Neural crest cell (in vitro differentiated cells): ENCODE measurements around the gene ETV6. TPM values are rescaled to one million over a fixed set of nuclear protein-coding genes. Genes with fewer than 3 reads are reported as not detected.
A peak's percentile ranks its signal among the peaks of the same experiment; 100 is the strongest.

ENCODE experiments used
- DNase-seq: peaks from one replicate; pipeline ENCODE4 v3.0.0; 2021; ENCODE audit warnings: low read depth, mixed read lengths, low spot score
- H3K27ac Mint-ChIP-seq: one replicate; pipeline ENCODE4 v1.8.0; 2021; ENCODE audit warnings: mild to moderate bottlenecking, mixed read lengths; ENCODE audit not compliant: unreplicated experiment
- H3K27me3 Mint-ChIP-seq: 2 replicates; pipeline ENCODE4 v1.8.0; 2021; ENCODE audit warnings: low read depth, mild to moderate bottlenecking, mixed read lengths
- H3K36me3 Mint-ChIP-seq: 2 replicates; pipeline ENCODE4 v1.8.0; 2021; ENCODE audit warnings: low read depth, mild to moderate bottlenecking, mixed read lengths
- H3K4me1 Mint-ChIP-seq: 2 replicates; pipeline ENCODE4 v1.8.0; 2021; ENCODE audit warnings: mixed read lengths
- H3K4me3 Mint-ChIP-seq: one replicate; pipeline ENCODE4 v1.8.0; 2021; ENCODE audit warnings: mild to moderate bottlenecking, mixed read lengths
- H3K9me3 Mint-ChIP-seq: 2 replicates; pipeline ENCODE4 v1.8.0; 2021; ENCODE audit warnings: mixed read lengths
- CTCF ChIP-seq: fragments of 200-600 bp; sonication (generic); conservative IDR thresholded peaks from 2 replicates; pipeline ENCODE4 v1.5.0; 2021; ENCODE audit warnings: antibody characterized with exemption, mild to moderate bottlenecking
- total RNA-seq: library from RNA; stranded (reverse); gene quantifications from 2 replicates; pipeline ENCODE4 v1.2.1, GENCODE V29; 2021

The ETV6 gene
- total RNA-seq, 1 donor from 2014 or later = 18.7 TPM

- no peaks in the 10 kb centered on the region for H3K9me3 Mint-ChIP-seq
- peaks cover 2% of the 10 kb centered on the region for H3K4me1 Mint-ChIP-seq
- no peaks in the 10 kb centered on the region for H3K27me3 Mint-ChIP-seq
- no peak for DNase-seq
- H3K4me3 Mint-ChIP-seq = no peak overlapping the region
- H3K27ac Mint-ChIP-seq = no peak overlapping the region
- no peak for TF ChIP-seq CTCF
- no peaks in the 10 kb centered on the region for H3K36me3 Mint-ChIP-seq
Measured at GRCh38 chr12:11748903-11749302, 99.4 kb downstream of the ETV6 start.

- Mint-ChIP-seq H3K9me3 (no peaks in the 10 kb centered on the region), H3K36me3 (no peaks in the 10 kb centered on the region), H3K4me1 (no peaks in the 10 kb centered on the region), H3K27me3 (no peaks in the 10 kb centered on the region), H3K27ac (no peak overlapping the region), H3K4me3 (no peak overlapping the region)
- DNase-seq = no peak
- TF ChIP-seq CTCF = no peak
Measured at GRCh38 chr12:11749943-11750690, 100.6 kb downstream of the ETV6 start.

DNA sequence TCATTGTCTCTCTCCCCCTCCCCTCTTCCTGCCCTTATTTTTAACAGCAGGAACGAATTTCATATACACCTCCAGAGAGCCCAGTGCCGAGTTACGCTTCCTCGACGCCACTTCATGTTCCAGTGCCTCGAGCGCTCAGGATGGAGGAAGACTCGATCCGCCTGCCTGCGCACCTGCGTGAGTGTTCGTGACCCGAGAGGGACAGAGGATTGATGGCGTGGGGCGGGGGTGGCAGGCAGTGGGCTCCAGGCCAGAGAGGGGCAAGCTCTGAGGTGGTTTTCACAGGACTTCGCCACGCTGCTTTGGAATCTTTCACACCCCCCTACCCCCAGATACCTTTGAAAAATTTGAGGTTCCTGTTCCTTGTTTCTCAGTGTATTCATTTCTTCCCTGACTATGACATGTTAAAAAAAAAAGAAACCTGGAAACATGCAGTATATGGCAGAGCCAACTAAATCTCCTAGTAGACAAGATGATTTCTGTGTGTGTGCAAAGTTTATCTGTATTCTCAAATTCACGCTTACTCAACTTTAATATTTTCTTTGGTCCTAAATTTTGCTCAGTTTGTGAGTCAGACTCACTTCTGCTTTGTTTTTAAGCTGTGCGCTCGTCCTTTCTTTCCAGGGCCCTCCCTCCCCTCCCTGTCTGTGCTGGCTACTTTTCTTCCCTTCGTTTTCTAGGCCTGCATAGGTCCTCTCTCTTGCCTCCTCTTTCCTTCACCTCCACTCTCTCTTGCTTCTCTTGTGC lies 103.1 kb downstream of the ETV6 start:
- H3K4me1 Mint-ChIP-seq = no peaks in the 10 kb centered on the region
- H3K27me3 Mint-ChIP-seq = no peaks in the 10 kb centered on the region
- H3K9me3 Mint-ChIP-seq = no peaks in the 10 kb centered on the region
- H3K36me3 Mint-ChIP-seq = no peaks in the 10 kb centered on the region
- TF ChIP-seq CTCF = no peak
- H3K4me3 Mint-ChIP-seq = no peak overlapping the region
- no peak for DNase-seq
- no peak overlapping the region for H3K27ac Mint-ChIP-seq

DNA sequence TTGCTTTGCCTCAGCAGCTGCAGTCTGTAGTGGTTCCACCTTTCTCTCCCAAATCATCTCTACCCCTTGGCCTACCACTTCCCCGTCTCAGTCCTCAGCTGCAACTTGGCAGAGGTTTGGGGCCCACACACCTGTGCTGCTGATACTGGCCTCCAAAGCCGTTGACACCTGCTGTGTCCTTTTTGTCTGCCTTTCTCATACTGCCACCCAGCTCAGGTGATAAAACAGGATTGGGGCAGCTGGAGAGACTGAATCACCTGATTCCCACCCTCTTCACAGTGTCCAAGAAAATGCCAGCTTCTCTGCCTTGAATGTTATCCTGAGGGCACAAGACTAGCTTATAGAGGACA lies 103.7 kb downstream of the ETV6 start:
- H3K27ac Mint-ChIP-seq = peak overlapping the region; percentile 58
- H3K9me3 Mint-ChIP-seq = no peaks in the 10 kb centered on the region
- no peaks in the 10 kb centered on the region for H3K4me1 Mint-ChIP-seq
- no peak for TF ChIP-seq CTCF
- no peak for DNase-seq
- no peaks in the 10 kb centered on the region for H3K36me3 Mint-ChIP-seq
- H3K4me3 Mint-ChIP-seq = no peak overlapping the region
- H3K27me3 Mint-ChIP-seq = no peaks in the 10 kb centered on the region

DNA sequence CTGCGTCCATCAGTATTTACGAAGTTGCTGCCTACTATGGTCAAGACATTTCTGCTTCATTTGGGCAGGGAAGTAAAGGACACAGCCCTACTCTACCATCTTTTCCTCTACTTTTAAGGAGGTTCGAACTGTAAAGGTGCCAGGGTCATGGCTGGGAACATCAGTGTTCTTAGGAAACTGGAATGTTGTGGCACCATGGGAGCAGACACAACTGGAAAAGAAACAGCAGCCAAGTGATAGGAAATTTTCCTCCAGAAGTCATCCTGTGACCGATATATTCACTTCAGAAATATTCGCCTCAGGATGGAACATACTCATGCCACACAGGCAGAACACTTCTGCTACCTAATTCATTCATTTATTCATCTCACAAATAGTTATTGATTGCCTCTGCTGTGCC lies 104.4 kb downstream of the ETV6 start:
- no peaks in the 10 kb centered on the region for H3K9me3 Mint-ChIP-seq
- H3K27ac Mint-ChIP-seq = peak overlapping the region; percentile 78
- H3K4me3 Mint-ChIP-seq = no peak overlapping the region

More for the DNA sequence above, 104.4 kb downstream of the ETV6 start:
- TF ChIP-seq CTCF = no peak
- Mint-ChIP-seq H3K27me3 (no peaks in the 10 kb centered on the region), H3K4me1 (peaks cover 6% of the 10 kb centered on the region), H3K36me3 (no peaks in the 10 kb centered on the region)
- no peak for DNase-seq
